HG02642 (cell line): ENCODE data around the gene PKNOX1.
"Not testable (repeated sequence)": the region's sequence is repeated elsewhere in the genome, so short reads cannot be mapped to it uniquely, and the experiment has no call there.

Source experiments
- ATAC-seq: cut with Tn5 transposase; IDR thresholded peaks from one replicate; pipeline ENCODE4 v1.9.1; 2021; ENCODE audit warnings: mild to moderate bottlenecking; ENCODE audit not compliant: unreplicated experiment, poor library complexity

Gene PKNOX1

GRCh38 chr21:42981214-42981523 lies 6.8 kb downstream of the PKNOX1 start:
- no peak for ATAC-seq

- ATAC-seq: no peak
These were observed 7.5 kb downstream of the PKNOX1 start for GRCh38 chr21:42981862-42982261.

- ATAC-seq: no peak
These were observed 8.7 kb downstream of the PKNOX1 start for GRCh38 chr21:42983103-42983502.

- ATAC-seq: no peak
These were observed 9.5 kb downstream of the PKNOX1 start for GRCh38 chr21:42983869-42984268.

GRCh38 chr21:42986125-42986783 lies 11.9 kb downstream of the PKNOX1 start:
- ATAC-seq: no peak

- ATAC-seq: no peak
These were observed 14.0 kb downstream of the PKNOX1 start for GRCh38 chr21:42988236-42988965.

- not testable (repeated sequence) for ATAC-seq
These were observed 15.0 kb downstream of the PKNOX1 start for GRCh38 chr21:42989370-42989769.

GRCh38 chr21:42989816-42990650 lies 15.7 kb downstream of the PKNOX1 start:
- ATAC-seq: no peak

- ATAC-seq: no peak
These were observed 17.8 kb downstream of the PKNOX1 start for GRCh38 chr21:42991992-42992740.

GRCh38 chr21:42993051-42993712 lies 18.8 kb downstream of the PKNOX1 start:
- no peak for ATAC-seq

- ATAC-seq: no peak
These were observed 22.7 kb downstream of the PKNOX1 start for GRCh38 chr21:42997053-42997452.

- ATAC-seq: not testable (repeated sequence)
These were observed 23.6 kb downstream of the PKNOX1 start for GRCh38 chr21:42997983-42998382.

GRCh38 chr21:42999152-42999551 lies 24.8 kb downstream of the PKNOX1 start:
- not testable (repeated sequence) for ATAC-seq

GRCh38 chr21:43000041-43000440 lies 25.7 kb downstream of the PKNOX1 start:
- ATAC-seq: not testable (repeated sequence)

- no peak for ATAC-seq
These were observed 27.0 kb downstream of the PKNOX1 start for GRCh38 chr21:43001316-43001715.

GRCh38 chr21:43004926-43005325 lies 30.6 kb downstream of the PKNOX1 start:
- no peak for ATAC-seq

- ATAC-seq: no peak
These were observed 31.3 kb downstream of the PKNOX1 start for GRCh38 chr21:43005635-43006034.

- ATAC-seq: not testable (repeated sequence)
These were observed 31.9 kb downstream of the PKNOX1 start for GRCh38 chr21:43006051-43006873.

GRCh38 chr21:43006874-43007208 lies 32.5 kb downstream of the PKNOX1 start:
- no peak for ATAC-seq
